Esophagus muscularis mucosa (tissue), 4 donors: ENCODE data around the gene CTNND1. TPM values are rescaled to one million over a fixed set of nuclear protein-coding genes. Genes with fewer than 3 reads are reported as not detected.

ENCODE experiments used
- DNase-seq: peaks from one replicate; pipeline ENCODE4 v3.0.0-alpha.2; 2017; ENCODE audit errors: extremely low spot score
- H3K27ac ChIP-seq, 4 donors: fragments of 200-600 bp; sonication (generic); replicated peaks in 1 of 4; 1 replicate in 3 of 4; 2 replicates in 1 of 4; pipeline ENCODE4 v1.5.1; 2016 to 2019; ENCODE audit warnings: mild to moderate bottlenecking in 1 of 4
- H3K27me3 ChIP-seq, 4 donors: fragments of 200-600 bp; sonication (generic); one replicate each; pipeline versions ENCODE4 v1.5.1 to v1.6.0; 2016 to 2019
- H3K36me3 ChIP-seq, 4 donors: fragments of 200-600 bp; sonication (generic); one replicate each; pipeline ENCODE4 v1.5.1; 2016 to 2019
- H3K4me1 ChIP-seq, 4 donors: fragments of 200-600 bp; sonication (generic); one replicate each; pipeline ENCODE4 v1.5.1; 2016 to 2019
- H3K4me3 ChIP-seq, 4 donors: fragments of 200-600 bp; sonication (generic); 1 replicate in 2 of 4; 2 replicates in 2 of 4; pipeline ENCODE4 v1.5.1; 2016 to 2019; ENCODE audit warnings: mild to moderate bottlenecking in 4 of 4, moderate library complexity in 1 of 4
- H3K9me3 ChIP-seq, 4 donors: fragments of 200-600 bp; sonication (generic); 1 replicate in 3 of 4; 2 replicates in 1 of 4; pipeline ENCODE4 v1.5.1; 2016 to 2019
- CTCF ChIP-seq, 3 experiments: fragments of 200-600 bp in 2 of 3; fragments of 450-650 bp in 1 of 3; sonication (generic) in 2 of 3; IDR thresholded peaks; one replicate each; pipeline ENCODE4 v1.5.1; 2017 to 2019; ENCODE audit warnings: antibody characterized with exemption in 3 of 3, mild to moderate bottlenecking in 2 of 3, moderate library complexity in 1 of 3
- EP300 ChIP-seq: sonication (generic); formaldehyde crosslinking; IDR thresholded peaks from one replicate; pipeline ENCODE4 v1.6.1; 2017; ENCODE audit warnings: antibody characterized with exemption
- POLR2A ChIP-seq: fragments of 450-650 bp; IDR thresholded peaks from one replicate; pipeline ENCODE4 v1.6.1; 2017; ENCODE audit warnings: antibody characterized with exemption, moderate library complexity, mild to moderate bottlenecking, low read depth
- POLR2AphosphoS5 ChIP-seq, 2 donors: sonication (generic); formaldehyde crosslinking; IDR thresholded peaks; one replicate each; pipeline ENCODE4 v1.6.1; 2017; ENCODE audit warnings: antibody characterized with exemption in 2 of 2
- WGBS: methylation state at CpG from one replicate; pipeline ENCODE4 v1.1.5; 2018; 5-methylcytosine and 5-hydroxymethylcytosine counted together
- intact Hi-C: fragments of 100-400 bp; cut with DNase I; formaldehyde crosslinking; loops from one replicate; pipeline ENCODE4 v1.15.1; 2023
- total RNA-seq, 4 donors: library from RNA; depleted of rRNA; stranded (reverse); fragments of >200 nt; gene quantifications; one replicate each; pipeline versions ENCODE4 v1.1.0 to v1.2.1, GENCODE V29; 2016

The CTNND1 gene
- total RNA-seq, 4 donors from 2014 or later, result 78.1 to 101 (median 89.5) TPM

- Histone ChIP-seq H3K27ac (no peak overlapping the region), H3K27me3 (no peaks in the 10 kb centered on the region), H3K4me1 (peaks cover 37 to 68% (median 49%) of the 10 kb centered on the region in 4 donors), H3K4me3 (no peak overlapping the region), H3K9me3 (no peaks in the 10 kb centered on the region), H3K36me3 (peaks cover 60 to 71% (median 64%) of the 10 kb centered on the region in 4 donors)
- no peak for DNase-seq
- no peak for TF ChIP-seq CTCF (IDR thresholded peaks at IDR 0.05)
- TF ChIP-seq POLR2AphosphoS5 (IDR thresholded peaks at IDR 0.05), result no peak
- no peak for TF ChIP-seq EP300
- no peak for TF ChIP-seq POLR2A
- 58% methylated on average over 3 of the region's 3 CpGs for WGBS
- intact Hi-C loops, result loop anchor here (10.0 kb wide), 1 partner anchor 722 kb away; no protein-coding TSS in a partner anchor
These were observed 40.8 kb downstream of the CTNND1 start for GRCh38 chr11:57802411-57802810.

- 76% methylated on average over 3 of the region's 3 CpGs for WGBS
- no peaks in the 10 kb centered on the region for H3K9me3 ChIP-seq
- H3K27me3 ChIP-seq, result no peaks in the 10 kb centered on the region
- H3K4me3 ChIP-seq, result no peak overlapping the region
- no peak for DNase-seq
- TF ChIP-seq CTCF (IDR thresholded peaks at IDR 0.05) (no peak), POLR2A (no peak), EP300 (no peak)
- peaks cover 24 to 51% (median 36%) of the 10 kb centered on the region in 4 donors for H3K4me1 ChIP-seq
- intact Hi-C loops, result loop anchor here (10.0 kb wide), 1 partner anchor 720 kb away; no protein-coding TSS in a partner anchor
- peaks cover 71 to 82% (median 81%) of the 10 kb centered on the region in 4 donors for H3K36me3 ChIP-seq
- no peak overlapping the region for H3K27ac ChIP-seq
These were observed 42.9 kb downstream of the CTNND1 start for GRCh38 chr11:57804466-57804865.

- Histone ChIP-seq H3K27me3 (no peaks in the 10 kb centered on the region), H3K4me1 (peaks cover 11 to 39% (median 25%) of the 10 kb centered on the region in 4 donors), H3K27ac (no peak overlapping the region), H3K36me3 (peaks cover 84 to 95% (median 94%) of the 10 kb centered on the region in 4 donors), H3K4me3 (no peak overlapping the region), H3K9me3 (no peaks in the 10 kb centered on the region)
- DNase-seq, result no peak
- WGBS, result 78% methylated on average over 3 of the region's 3 CpGs
- TF ChIP-seq POLR2AphosphoS5 (IDR thresholded peaks at IDR 0.05) (no peak), POLR2A (no peak), EP300 (no peak), CTCF (IDR thresholded peaks at IDR 0.05) (no peak)
- intact Hi-C loops, result loop anchor here (10.0 kb wide), 1 partner anchor 719 kb away; no protein-coding TSS in a partner anchor
These were observed 44.2 kb downstream of the CTNND1 start for GRCh38 chr11:57805780-57806179.

DNA sequence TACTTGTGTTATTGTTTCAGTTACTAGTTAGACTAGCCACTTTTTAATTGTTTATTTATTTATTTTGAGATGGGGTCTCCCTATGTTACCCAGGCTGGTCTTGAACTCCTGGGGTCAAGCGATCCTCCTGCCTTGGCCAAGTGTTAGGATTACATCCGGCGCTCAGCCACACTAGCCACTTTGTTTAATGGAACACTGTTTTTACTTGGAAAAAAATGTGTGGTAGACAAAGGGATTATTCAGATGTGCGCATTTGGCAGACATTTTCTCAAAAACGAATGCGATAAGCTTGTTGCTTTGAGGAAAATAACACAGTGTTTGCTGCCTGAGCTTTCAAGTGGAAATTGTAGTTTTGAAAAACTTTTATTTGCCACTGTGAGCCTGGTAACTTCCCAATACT, 51.0 kb downstream of the CTNND1 start:
- Histone ChIP-seq H3K27ac (no peak overlapping the region), H3K36me3 (peaks cover 90 to 100% (median 98%) of the 10 kb centered on the region in 4 donors), H3K9me3 (no peaks in the 10 kb centered on the region), H3K4me3 (no peak overlapping the region), H3K27me3 (no peaks in the 10 kb centered on the region), H3K4me1 (peaks cover 0 to 8% (median 0%) of the 10 kb centered on the region in 4 donors)
- 93% methylated on average over 6 of the region's 6 CpGs for WGBS
- intact Hi-C loops, result no loop called here
- TF ChIP-seq POLR2AphosphoS5 (IDR thresholded peaks at IDR 0.05) (no peak), CTCF (IDR thresholded peaks at IDR 0.05) (no peak), POLR2A (no peak), EP300 (no peak)
- no peak for DNase-seq

- Histone ChIP-seq H3K36me3 (peaks cover 62 to 85% (median 75%) of the 10 kb centered on the region in 4 donors), H3K4me1 (peaks cover 0 to 3% (median 0%) of the 10 kb centered on the region in 4 donors), H3K4me3 (no peak overlapping the region), H3K27me3 (no peaks in the 10 kb centered on the region), H3K27ac (no peak overlapping the region), H3K9me3 (no peaks in the 10 kb centered on the region)
- TF ChIP-seq CTCF (IDR thresholded peaks at IDR 0.05) (no peak), POLR2A (no peak), POLR2AphosphoS5 (IDR thresholded peaks at IDR 0.05) (no peak), EP300 (no peak)
- DNase-seq, result no peak
- WGBS, result 70% methylated on average over 2 of the region's 2 CpGs
- intact Hi-C loops, result no loop called here
These were observed 53.9 kb downstream of the CTNND1 start for GRCh38 chr11:57815476-57815875.
